Left forelimb (tissue), 1 donor: ENCODE measurements around the gene PIANP.
A peak's percentile ranks its signal among the peaks of the same experiment; 100 is the strongest.
"Not testable (repeated sequence)": the region's sequence is repeated elsewhere in the genome, so short reads cannot be mapped to it uniquely, and the experiment has no call there.

Experiments
- DNase-seq: peaks from one replicate; pipeline ENCODE4 v3.0.0-alpha.2; 2018; ENCODE audit warnings: low spot score

The PIANP gene, protein sequence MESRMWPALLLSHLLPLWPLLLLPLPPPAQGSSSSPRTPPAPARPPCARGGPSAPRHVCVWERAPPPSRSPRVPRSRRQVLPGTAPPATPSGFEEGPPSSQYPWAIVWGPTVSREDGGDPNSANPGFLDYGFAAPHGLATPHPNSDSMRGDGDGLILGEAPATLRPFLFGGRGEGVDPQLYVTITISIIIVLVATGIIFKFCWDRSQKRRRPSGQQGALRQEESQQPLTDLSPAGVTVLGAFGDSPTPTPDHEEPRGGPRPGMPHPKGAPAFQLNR

GRCh38 chr12:6700646-6701051 lies at the start of gene PIANP:
TSS of gene PIANP (minus strand) at chr12:6700815. CDS start at chr12:6698061, 2,754 bp downstream.
- peak; percentile 75 for DNase-seq

GRCh38 chr12:6748761-6749160 lies 48.1 kb upstream of the PIANP start:
- DNase-seq, result no peak

GRCh38 chr12:6747216-6747615 lies 46.6 kb upstream of the PIANP start:
- DNase-seq, result no peak

- no peak for DNase-seq
These were observed 45.3 kb upstream of the PIANP start for GRCh38 chr12:6745741-6746525.

GRCh38 chr12:6743300-6743699 lies 42.7 kb upstream of the PIANP start:
- not testable (repeated sequence) for DNase-seq

DNA sequence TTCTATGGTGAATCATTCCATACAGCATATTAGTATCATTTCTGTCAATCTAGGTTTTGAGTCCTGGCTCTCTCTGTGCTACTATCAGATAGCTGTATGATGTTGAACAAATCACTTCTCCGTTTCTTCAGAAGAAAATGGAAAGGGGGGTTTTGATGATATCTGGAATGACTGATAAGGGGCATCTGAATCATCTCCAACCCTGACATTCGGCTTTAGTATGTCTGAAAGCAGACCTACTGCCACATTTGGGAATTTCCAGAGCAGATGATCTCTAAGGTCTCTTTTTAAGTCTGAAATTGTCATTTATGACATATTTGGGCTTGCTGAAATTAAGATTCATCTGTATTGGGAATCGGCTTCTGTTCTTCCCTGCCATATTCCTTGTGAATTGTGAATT lies 42.2 kb upstream of the PIANP start:
- no peak for DNase-seq

DNA sequence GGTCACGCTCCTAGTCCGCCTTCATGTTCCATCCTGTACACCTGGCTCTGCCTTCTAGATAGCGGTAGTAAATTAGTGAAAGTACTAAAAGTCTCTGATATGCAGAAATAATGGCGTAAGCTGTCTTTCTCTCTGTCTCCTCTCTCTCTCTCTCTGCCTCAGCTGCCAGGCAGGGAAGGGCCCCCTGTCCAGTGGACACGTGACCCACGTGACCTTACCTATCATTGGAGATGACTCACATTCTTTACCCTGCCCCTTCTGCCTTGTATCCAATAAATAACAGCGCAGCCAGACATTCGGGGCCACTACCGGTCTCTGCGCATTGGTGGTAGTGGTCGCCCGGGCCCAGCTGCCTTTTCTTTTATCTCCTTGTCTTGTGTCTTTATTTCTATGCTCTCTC lies 41.5 kb upstream of the PIANP start:
- not testable (repeated sequence) for DNase-seq

GRCh38 chr12:6736754-6737153 lies 36.1 kb upstream of the PIANP start:
- no peak for DNase-seq

DNA sequence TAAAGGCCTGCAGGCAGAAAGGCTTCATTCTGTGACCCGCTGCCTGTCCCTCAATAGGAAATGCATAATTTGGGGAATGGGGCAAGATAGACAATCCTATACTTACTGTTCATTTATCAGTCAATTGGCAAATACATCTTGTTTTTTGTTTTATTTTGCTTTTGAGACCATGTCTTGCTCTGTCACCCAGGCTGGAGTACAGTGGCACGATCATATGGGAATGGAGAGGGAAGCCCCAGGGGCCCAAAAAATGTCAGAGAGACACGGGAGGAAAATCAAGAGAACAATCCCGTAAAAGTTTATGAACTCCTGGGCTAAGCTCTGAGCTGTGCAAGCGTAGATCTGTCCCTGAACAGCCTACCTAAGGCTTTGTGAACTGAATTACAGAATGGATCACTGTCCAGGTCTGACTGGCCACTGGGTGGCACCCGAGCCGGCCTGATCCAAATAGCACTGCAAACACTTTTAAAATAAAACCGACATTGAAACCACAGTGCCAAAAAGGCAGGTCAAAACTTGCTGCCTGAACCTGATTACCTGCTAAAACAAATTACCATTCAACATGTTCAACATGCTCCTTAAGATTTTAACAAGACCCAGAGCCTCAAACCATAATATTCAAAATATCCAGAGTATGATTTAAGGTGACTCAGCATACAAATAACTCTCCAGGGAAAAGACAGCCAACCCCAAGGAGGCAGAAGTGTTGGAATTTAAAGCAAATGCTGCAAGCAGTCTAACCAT lies 35.0 kb upstream of the PIANP start:
- no peak for DNase-seq

GRCh38 chr12:6734506-6735387 lies 34.1 kb upstream of the PIANP start:
- DNase-seq, result no peak

- no peak for DNase-seq
These were observed 29.6 kb upstream of the PIANP start for GRCh38 chr12:6730169-6730568.

DNA sequence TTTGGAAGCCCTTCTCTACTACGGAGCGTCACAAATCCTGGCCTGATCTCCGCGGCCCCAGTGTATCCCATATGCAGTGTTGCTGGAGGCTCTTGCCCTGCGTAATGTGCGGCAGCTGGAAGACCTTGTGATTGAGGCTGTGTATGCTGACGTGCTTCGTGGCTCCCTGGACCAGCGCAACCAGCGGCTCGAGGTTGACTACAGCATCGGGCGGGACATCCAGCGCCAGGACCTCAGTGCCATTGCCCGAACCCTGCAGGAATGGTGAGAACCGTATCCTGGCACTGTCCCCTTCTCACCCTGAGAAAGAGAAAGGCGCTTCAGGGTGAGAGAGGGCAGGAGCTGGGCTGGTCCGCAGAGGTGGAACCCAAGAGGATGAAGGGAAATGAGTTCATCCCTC lies 28.6 kb upstream of the PIANP start:
- DNase-seq, result no peak

DNA sequence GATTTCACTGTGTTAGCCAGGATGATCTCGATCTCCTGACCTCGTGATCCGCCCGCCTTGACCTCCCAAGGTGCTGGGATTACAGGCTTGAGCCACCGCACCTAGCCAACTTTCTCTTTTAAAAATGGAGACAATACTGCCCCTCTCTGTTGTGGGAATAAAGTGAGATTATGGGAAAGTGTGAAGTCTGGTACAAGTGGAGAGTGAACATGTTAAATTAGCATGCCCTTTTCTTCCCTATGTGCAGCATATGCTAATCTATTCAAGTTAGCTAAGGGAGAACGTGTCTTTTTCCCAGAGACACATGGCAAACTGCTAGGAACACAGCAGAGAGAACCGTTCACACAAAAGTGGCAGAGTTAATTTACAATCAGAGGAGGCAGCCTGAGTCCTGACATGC lies 24.7 kb upstream of the PIANP start:
- DNase-seq, result no peak

DNA sequence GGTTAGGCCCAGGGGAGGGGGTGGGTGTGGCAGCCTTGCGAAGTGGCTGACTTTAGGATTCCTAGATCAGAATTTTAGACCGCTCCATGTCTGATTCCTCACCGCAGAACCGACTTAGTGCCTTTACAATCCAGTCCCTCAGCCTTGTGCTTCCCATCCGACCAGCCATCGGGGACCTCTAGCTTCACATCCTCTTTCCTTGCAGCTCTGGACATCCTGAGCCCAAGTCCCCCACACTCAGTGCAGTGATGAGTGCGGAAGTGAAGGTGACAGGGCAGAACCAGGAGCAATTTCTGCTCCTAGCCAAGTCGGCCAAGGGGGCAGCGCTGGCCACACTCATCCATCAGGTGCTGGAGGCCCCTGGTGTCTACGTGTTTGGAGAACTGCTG lies 23.8 kb upstream of the PIANP start:
- DNase-seq, result no peak

- DNase-seq, result peak; percentile 98
These were observed 23.2 kb upstream of the PIANP start, which contains the start of gene COPS7A for GRCh38 chr12:6723607-6724408. TSS of gene COPS7A (plus strand) at chr12:6724046. CDS start at chr12:6724657, 611 bp downstream.

- no peak for DNase-seq
These were observed 22.2 kb upstream of the PIANP start for GRCh38 chr12:6722863-6723262.

- no peak for DNase-seq
These were observed 16.3 kb upstream of the PIANP start for GRCh38 chr12:6716874-6717437.

GRCh38 chr12:6716031-6716873 lies 15.6 kb upstream of the PIANP start:
- DNase-seq, result not testable (repeated sequence)

DNA sequence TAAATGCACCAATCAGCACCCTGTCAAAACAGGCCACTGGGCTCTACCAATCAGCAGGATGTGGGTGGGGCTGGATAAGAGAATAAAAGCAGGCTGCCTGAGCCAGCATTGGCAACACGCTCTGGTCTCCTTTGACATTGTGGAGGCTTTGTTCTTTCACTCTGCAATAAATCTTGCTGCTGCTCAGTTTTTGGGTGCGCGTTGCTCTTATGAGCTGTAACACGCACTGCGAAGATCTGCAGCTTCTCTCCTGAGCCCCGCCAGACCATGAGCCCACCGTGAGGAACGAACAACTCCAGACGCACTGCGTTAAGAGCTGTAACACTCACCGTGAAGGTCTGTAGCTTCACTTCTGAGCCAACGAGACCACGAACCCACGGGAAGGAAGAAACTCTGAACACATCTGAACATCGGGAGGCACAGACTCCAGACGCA lies 8.4 kb upstream of the PIANP start:
- no peak for DNase-seq
